HepG2 (cell line): ENCODE results near the gene SLC9A9. TPM values are rescaled to one million over a fixed set of nuclear protein-coding genes. Genes with fewer than 3 reads are reported as not detected.

Experiments
- ATAC-seq: fragments of 200-7000 bp; cut with Tn5 transposase; 3 replicates; pipeline ENCODE4 v1.9.1; 2020; ENCODE audit warnings: mild to moderate bottlenecking, moderate library complexity
- BruUV-seq: library from RNA; stranded (reverse); fragments of 400-500 nt; replicated peaks from 2 replicates; lab custom pipeline; 2021; lab: Mats Ljungman, UMichigan
- CTCF ChIA-PET: fragments of 300-600 bp; formaldehyde crosslinking; extraction: SDS; loops from one replicate; lab custom pipeline; 2021; ENCODE audit warnings: low total read pairs, inconsistent platforms, low intra/inter-chr PET ratio; lab: Yijun Ruan, JAX
- POLR2A ChIA-PET: fragments of 350-600 bp; sonication (Branson Sonifier 250); formaldehyde crosslinking; loops from one replicate; lab custom pipeline; 2020; ENCODE audit warnings: antibody characterized with exemption, inconsistent platforms; lab: Yijun Ruan, JAX
- DNase-seq: peaks from one replicate; pipeline ENCODE4 v3.0.0-alpha.2; 2015; ENCODE audit warnings: low spot score
- FAIRE-seq: peaks from 3 replicates; lab custom pipeline; 2011; peaks lifted over from hg19 to GRCh38; lab: Jason Lieb, UNC
- H2AFZ ChIP-seq: one replicate; pipeline ENCODE4 v1.6.1; 2011; ENCODE audit warnings: low read length, inconsistent platforms
- H3K27ac ChIP-seq: fragments of 300-600 bp; 3 replicates; pipeline ENCODE4 v1.8.0; 2011; ENCODE audit warnings: mixed run types, mild to moderate bottlenecking, mixed read lengths, low read length, inconsistent platforms; ENCODE audit not compliant: insufficient read depth; ENCODE audit errors: extremely low read length
- H3K27me3 ChIP-seq, 2 experiments: fragments of 200-600 bp in 1 of 2; 2 replicates in 1 of 2; 3 replicates in 1 of 2; pipeline versions ENCODE4 v1.6.0 to v1.8.0; 2011; ENCODE audit warnings: low read length in 2 of 2, mild to moderate bottlenecking in 2 of 2, moderate library complexity in 2 of 2, inconsistent platforms in 1 of 2; ENCODE audit not compliant: insufficient read depth in 2 of 2, control insufficient read depth in 1 of 2
- H3K36me3 ChIP-seq, 2 experiments: fragments of 200-600 bp in 1 of 2; replicated peaks in 1 of 2; 2 replicates in 1 of 2; 3 replicates in 1 of 2; pipeline versions ENCODE4 v1.5.1 to v1.8.0; 2011; ENCODE audit warnings: low read length in 2 of 2, inconsistent platforms in 1 of 2; ENCODE audit not compliant: insufficient read depth in 2 of 2, control insufficient read depth in 1 of 2
- H3K4me1 ChIP-seq: 2 replicates; pipeline ENCODE4 v1.5.1; 2012; ENCODE audit warnings: low read length, inconsistent platforms; ENCODE audit not compliant: insufficient read depth
- H3K4me2 ChIP-seq: 2 replicates; pipeline ENCODE4 v1.6.0; 2011; ENCODE audit warnings: low read depth, low read length, inconsistent platforms
- H3K4me3 ChIP-seq, 3 experiments: fragments of 200-600 bp in 1 of 3; sonication (generic), shearing (Covaris generic) in 1 of 3; replicated peaks in 1 of 3; 2 replicates each; pipeline ENCODE4 v1.5.1; 2011 to 2016; ENCODE audit warnings: low read length in 3 of 3, inconsistent platforms in 2 of 3, low read depth in 2 of 3, mild to moderate bottlenecking in 2 of 3, control low read depth in 1 of 3, mixed read lengths in 1 of 3; ENCODE audit not compliant: insufficient read depth in 1 of 3
- H3K79me2 ChIP-seq: one replicate; pipeline ENCODE4 v1.6.1; 2011; ENCODE audit warnings: low read length, inconsistent platforms; ENCODE audit not compliant: insufficient read depth
- H3K9ac ChIP-seq: 2 replicates; pipeline ENCODE4 v1.6.0; 2011; ENCODE audit warnings: mild to moderate bottlenecking, low read depth, low read length, inconsistent platforms; ENCODE audit not compliant: insufficient read depth
- H3K9me3 ChIP-seq: 2 replicates; pipeline ENCODE4 v1.5.1; 2012; ENCODE audit warnings: mild to moderate bottlenecking, low read length
- H4K20me1 ChIP-seq: 2 replicates; pipeline ENCODE4 v1.6.0; 2011; ENCODE audit warnings: inconsistent platforms, mild to moderate bottlenecking, low read length, moderate library complexity; ENCODE audit not compliant: insufficient read depth
- CBFB ChIP-seq: sonication (generic); formaldehyde crosslinking; IDR thresholded peaks from 2 replicates; pipeline ENCODE4 v1.4.0; 2020; ENCODE audit warnings: missing genetic modification reagents
- ELF1 ChIP-seq: sonication (generic); formaldehyde crosslinking; IDR thresholded peaks from 2 replicates; pipeline ENCODE4 v1.4.0; 2020; ENCODE audit warnings: missing genetic modification reagents
- FOXP1 ChIP-seq, 2 experiments: fragments of 450-650 bp in 1 of 2; IDR thresholded peaks; 2 replicates each; pipeline ENCODE4 v1.6.1; 2017 to 2018; ENCODE audit warnings: antibody characterized with exemption in 1 of 2
- LCORL ChIP-seq, 2 experiments: fragments of 450-650 bp in 1 of 2; sonication (generic) in 1 of 2; formaldehyde crosslinking in 1 of 2; IDR thresholded peaks; 2 replicates each; pipeline versions ENCODE4 v1.5.0 to v1.6.1; 2017 to 2020; ENCODE audit warnings: antibody characterized with exemption in 1 of 2, missing genetic modification reagents in 1 of 2
- MAFG ChIP-seq: sonication (generic); formaldehyde crosslinking; IDR thresholded peaks from 2 replicates; pipeline ENCODE4 v1.5.1; 2020; ENCODE audit warnings: mild to moderate bottlenecking, missing genetic modification reagents
- MAFK ChIP-seq, 2 experiments: IDR thresholded peaks in 1 of 2; conservative IDR thresholded peaks in 1 of 2; 2 replicates each; pipeline ENCODE4 v1.6.1; 2011; ENCODE audit warnings: improper control_type of control experiment in 2 of 2, low read length in 2 of 2
- MEF2D ChIP-seq: sonication (generic); formaldehyde crosslinking; IDR thresholded peaks from 2 replicates; pipeline ENCODE4 v1.5.1; 2020; ENCODE audit warnings: mild to moderate bottlenecking, missing genetic modification reagents
- SIX1 ChIP-seq: sonication (generic); formaldehyde crosslinking; IDR thresholded peaks from 2 replicates; pipeline ENCODE4 v1.4.0; 2020; ENCODE audit warnings: missing genetic modification reagents, borderline replicate concordance
- SP4 ChIP-seq: sonication (generic); formaldehyde crosslinking; IDR thresholded peaks from 2 replicates; pipeline ENCODE4 v1.8.1; 2023; ENCODE audit warnings: mild to moderate bottlenecking, missing genetic modification reagents
- ZNF205 ChIP-seq: IDR thresholded peaks from 2 replicates; pipeline ENCODE4 v1.6.1; 2018; ENCODE audit warnings: missing biosample characterization, missing genetic modification reagents
- ZNF256 ChIP-seq: sonication (generic); formaldehyde crosslinking; conservative IDR thresholded peaks from 2 replicates; pipeline ENCODE4 v1.4.0; 2020; ENCODE audit warnings: missing genetic modification reagents
- ZNF296 ChIP-seq: sonication (generic); formaldehyde crosslinking; conservative IDR thresholded peaks from 2 replicates; pipeline ENCODE4 v1.5.0; 2020; ENCODE audit warnings: mild to moderate bottlenecking, missing genetic modification reagents
- ZNF660 ChIP-seq: sonication (generic); formaldehyde crosslinking; IDR thresholded peaks from 2 replicates; pipeline ENCODE4 v1.5.1; 2020; ENCODE audit warnings: mild to moderate bottlenecking, low read depth, missing genetic modification reagents, borderline replicate concordance
- ZNF737 ChIP-seq: sonication (generic); formaldehyde crosslinking; IDR thresholded peaks from 2 replicates; pipeline ENCODE4 v1.5.0; 2020; ENCODE audit warnings: missing genetic modification reagents, mild to moderate bottlenecking, borderline replicate concordance
- WGBS: methylation state at CpG from one replicate; pipeline ENCODE4 v1.1.6; 2017; ENCODE audit warnings: low lambda C conversion rate; 5-methylcytosine and 5-hydroxymethylcytosine counted together
- in situ Hi-C: cut with HindIII; loops from 2 replicates; pipeline ENCODE4 v1.10.0; 2017; ENCODE audit warnings: low pct_unique_long_range_greater_than_20kb; ENCODE audit not compliant: extremely low pct_ligation_motif_present
- intact Hi-C: fragments of 100-400 bp; cut with micrococcal nuclease; formaldehyde crosslinking; loops from one replicate; pipeline ENCODE4 v1.10.0; 2022; ENCODE audit not compliant: unreplicated experiment
- polyA plus RNA-seq, 8 experiments: library from polyadenylated mRNA; depleted of rRNA in 3 of 8; stranded (reverse) in 7 of 8; unstranded in 1 of 8; fragments of >200 nt; fragmentation: Illumina TruSeq in 4 of 8; extraction: Trizol in 4 of 8; gene quantifications; 2 replicates each; pipeline versions ENCODE4 v1.2.1 to v1.2.3, GENCODE V29; 2011 to 2016; ENCODE audit warnings: low read depth in 4 of 8, missing spikeins in 1 of 8, mixed read lengths in 1 of 8; ENCODE audit not compliant: insufficient read depth in 1 of 8
- total RNA-seq, 5 experiments: library from RNA; depleted of rRNA; stranded (reverse); fragments of >200 nt; fragmentation: Illumina TruSeq; extraction: Trizol; gene quantifications; 2 replicates each; pipeline ENCODE4 v1.2.3, GENCODE V29; 2016; ENCODE audit warnings: low read depth in 1 of 5
- TF ChIP-seq, protein P1 (sequence below): sonication (generic); formaldehyde crosslinking; IDR thresholded peaks from 2 replicates; pipeline ENCODE4 v1.4.0; 2020; ENCODE audit warnings: mild to moderate bottlenecking, missing genetic modification reagents
- TF ChIP-seq, protein P2 (sequence below): IDR thresholded peaks from 2 replicates; pipeline ENCODE4 v1.6.1; 2016; ENCODE audit warnings: missing compliant biosample characterization, missing genetic modification reagents, borderline replicate concordance
- TF ChIP-seq, protein P3 (sequence below): sonication (generic); formaldehyde crosslinking; IDR thresholded peaks from 2 replicates; pipeline ENCODE4 v1.4.0; 2020; ENCODE audit warnings: missing genetic modification reagents

SLC9A9 gene
- total and polyA plus RNA-seq, 2 of the 13 experiments (the other 11 are each of a cell fraction or from before 2014, with no cell fraction given): not detected

DNA sequence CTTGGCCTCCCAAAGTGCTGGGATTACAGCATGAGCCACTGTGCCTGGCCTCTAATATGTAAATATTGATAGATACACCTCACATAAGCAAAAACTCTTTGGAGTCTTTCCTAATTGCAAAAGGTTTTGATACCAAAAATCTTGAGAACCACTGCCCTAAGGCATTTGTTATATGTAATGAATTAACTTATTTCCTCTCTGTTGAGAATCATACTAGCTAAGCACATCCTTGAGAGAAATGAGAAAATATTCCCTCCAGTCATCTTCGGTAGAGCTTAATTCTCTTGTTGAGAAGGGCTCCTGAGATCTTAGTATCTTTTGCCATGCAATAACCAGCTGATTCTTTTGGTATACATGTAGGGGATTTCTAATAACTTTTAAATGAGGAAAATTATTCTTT, 190.2 kb downstream of the SLC9A9 start:
- no peaks in the 10 kb centered on the region for H3K4me1 ChIP-seq
- no peaks in the 10 kb centered on the region for H3K36me3 ChIP-seq
- no TSS peak for BruUV-seq
- TF ChIP-seq LCORL (IDR thresholded peaks at IDR 0.05): no peak
- TF ChIP-seq LCORL (CRISPR knock-in tag; IDR thresholded peaks at IDR 0.05): no peak
- no peak for TF ChIP-seq ZNF660 (CRISPR knock-in tag)
- no peak for TF ChIP-seq CBFB (CRISPR knock-in tag)
- no peak for TF ChIP-seq MAFK (conservative IDR thresholded peaks at IDR 0.05 in 1 of 2, IDR thresholded peaks at IDR 0.05 in 1 of 2; ENCODE audit: low read length in 2 of 2)
- no peak for TF ChIP-seq MAFG
- TF ChIP-seq ZNF256 (CRISPR knock-in tag): no peak
- no peak for TF ChIP-seq FOXP1 (IDR thresholded peaks at IDR 0.05)
- no peak for TF ChIP-seq FOXP1 (CRISPR knock-in tag; IDR thresholded peaks at IDR 0.05)
- TF ChIP-seq, protein P1, sequence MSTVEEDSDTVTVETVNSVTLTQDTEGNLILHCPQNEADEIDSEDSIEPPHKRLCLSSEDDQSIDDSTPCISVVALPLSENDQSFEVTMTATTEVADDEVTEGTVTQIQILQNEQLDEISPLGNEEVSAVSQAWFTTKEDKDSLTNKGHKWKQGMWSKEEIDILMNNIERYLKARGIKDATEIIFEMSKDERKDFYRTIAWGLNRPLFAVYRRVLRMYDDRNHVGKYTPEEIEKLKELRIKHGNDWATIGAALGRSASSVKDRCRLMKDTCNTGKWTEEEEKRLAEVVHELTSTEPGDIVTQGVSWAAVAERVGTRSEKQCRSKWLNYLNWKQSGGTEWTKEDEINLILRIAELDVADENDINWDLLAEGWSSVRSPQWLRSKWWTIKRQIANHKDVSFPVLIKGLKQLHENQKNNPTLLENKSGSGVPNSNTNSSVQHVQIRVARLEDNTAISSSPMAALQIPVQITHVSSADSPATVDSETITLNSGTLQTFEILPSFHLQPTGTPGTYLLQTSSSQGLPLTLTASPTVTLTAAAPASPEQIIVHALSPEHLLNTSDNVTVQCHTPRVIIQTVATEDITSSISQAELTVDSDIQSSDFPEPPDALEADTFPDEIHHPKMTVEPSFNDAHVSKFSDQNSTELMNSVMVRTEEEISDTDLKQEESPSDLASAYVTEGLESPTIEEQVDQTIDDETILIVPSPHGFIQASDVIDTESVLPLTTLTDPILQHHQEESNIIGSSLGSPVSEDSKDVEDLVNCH (CRISPR knock-in tag): no peak
- TF ChIP-seq ZNF737 (CRISPR knock-in tag): no peak
- no peak for TF ChIP-seq ZNF205 (CRISPR knock-in tag)
- TF ChIP-seq, protein P2, sequence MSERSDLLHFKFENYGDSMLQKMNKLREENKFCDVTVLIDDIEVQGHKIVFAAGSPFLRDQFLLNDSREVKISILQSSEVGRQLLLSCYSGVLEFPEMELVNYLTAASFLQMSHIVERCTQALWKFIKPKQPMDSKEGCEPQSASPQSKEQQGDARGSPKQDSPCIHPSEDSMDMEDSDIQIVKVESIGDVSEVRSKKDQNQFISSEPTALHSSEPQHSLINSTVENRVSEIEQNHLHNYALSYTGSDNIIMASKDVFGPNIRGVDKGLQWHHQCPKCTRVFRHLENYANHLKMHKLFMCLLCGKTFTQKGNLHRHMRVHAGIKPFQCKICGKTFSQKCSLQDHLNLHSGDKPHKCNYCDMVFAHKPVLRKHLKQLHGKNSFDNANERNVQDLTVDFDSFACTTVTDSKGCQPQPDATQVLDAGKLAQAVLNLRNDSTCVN (CRISPR knock-in tag): no peak
- no peak for TF ChIP-seq ELF1 (CRISPR knock-in tag)
- TF ChIP-seq SP4: no peak
- TF ChIP-seq, protein P3, sequence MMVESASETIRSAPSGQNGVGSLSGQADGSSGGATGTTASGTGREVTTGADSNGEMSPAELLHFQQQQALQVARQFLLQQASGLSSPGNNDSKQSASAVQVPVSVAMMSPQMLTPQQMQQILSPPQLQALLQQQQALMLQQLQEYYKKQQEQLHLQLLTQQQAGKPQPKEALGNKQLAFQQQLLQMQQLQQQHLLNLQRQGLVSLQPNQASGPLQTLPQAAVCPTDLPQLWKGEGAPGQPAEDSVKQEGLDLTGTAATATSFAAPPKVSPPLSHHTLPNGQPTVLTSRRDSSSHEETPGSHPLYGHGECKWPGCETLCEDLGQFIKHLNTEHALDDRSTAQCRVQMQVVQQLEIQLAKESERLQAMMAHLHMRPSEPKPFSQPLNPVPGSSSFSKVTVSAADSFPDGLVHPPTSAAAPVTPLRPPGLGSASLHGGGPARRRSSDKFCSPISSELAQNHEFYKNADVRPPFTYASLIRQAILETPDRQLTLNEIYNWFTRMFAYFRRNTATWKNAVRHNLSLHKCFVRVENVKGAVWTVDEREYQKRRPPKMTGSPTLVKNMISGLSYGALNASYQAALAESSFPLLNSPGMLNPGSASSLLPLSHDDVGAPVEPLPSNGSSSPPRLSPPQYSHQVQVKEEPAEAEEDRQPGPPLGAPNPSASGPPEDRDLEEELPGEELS: no peak
- TF ChIP-seq SIX1: no peak
- TF ChIP-seq MEF2D: no peak
- no peak for TF ChIP-seq ZNF296 (CRISPR knock-in tag)
- no peaks in the 10 kb centered on the region for H3K9me3 ChIP-seq
- ChIA-PET POLR2A (no interaction called here), CTCF (no interaction called here)
- FAIRE-seq (no peak), ATAC-seq (no peak), DNase-seq (no peak)
- H4K20me1 ChIP-seq: no peaks in the 10 kb centered on the region
- no peak overlapping the region for H3K4me3 ChIP-seq
- H3K79me2 ChIP-seq: no peaks in the 10 kb centered on the region
- 0% methylated on average over 1 of the region's 1 CpG for WGBS
- no peak overlapping the region for H3K27ac ChIP-seq
- H3K27me3 ChIP-seq: no peaks in the 10 kb centered on the region
- H3K4me2 ChIP-seq: no peak overlapping the region
- H2AFZ ChIP-seq: no peak overlapping the region
- in situ Hi-C loops: no loop called here
- intact Hi-C loops: no loop called here
- no peak overlapping the region for H3K9ac ChIP-seq
